Keratinocyte (primary cell): Measurements from ENCODE around the gene CMSS1. TPM values are rescaled to one million over a fixed set of nuclear protein-coding genes. Genes with fewer than 3 reads are reported as not detected.

Experiments
- DNase-seq: peaks from one replicate; pipeline ENCODE4 v3.0.0-alpha.2; 2011; ENCODE audit warnings: low read depth, missing footprints, low spot score
- FAIRE-seq: peaks from 2 replicates; lab custom pipeline; 2011; peaks lifted over from hg19 to GRCh38; lab: Jason Lieb, UNC
- H2AFZ ChIP-seq: 2 replicates; pipeline ENCODE4 v1.6.0; 2012; ENCODE audit warnings: low read length, control low read depth, inconsistent platforms; ENCODE audit not compliant: control insufficient read depth
- H3K27ac ChIP-seq: 2 replicates; pipeline ENCODE4 v1.5.1; 2011; ENCODE audit warnings: low read length; ENCODE audit not compliant: control insufficient read depth, insufficient read depth
- H3K27me3 ChIP-seq: 3 replicates; pipeline ENCODE4 v1.6.0; 2011; ENCODE audit warnings: low read length; ENCODE audit not compliant: control insufficient read depth, insufficient read depth; ENCODE audit errors: extremely low read depth
- H3K36me3 ChIP-seq, 2 experiments: 2 replicates in 1 of 2; 3 replicates in 1 of 2; pipeline ENCODE4 v1.5.1; 2011; ENCODE audit warnings: low read length in 2 of 2, mild to moderate bottlenecking in 1 of 2; ENCODE audit not compliant: control insufficient read depth in 2 of 2, insufficient read depth in 2 of 2; ENCODE audit errors: extremely low read depth in 1 of 2
- H3K4me1 ChIP-seq: 3 replicates; pipeline ENCODE4 v1.5.1; 2011; ENCODE audit warnings: low read length; ENCODE audit not compliant: control insufficient read depth, insufficient read depth; ENCODE audit errors: extremely low read depth
- H3K4me2 ChIP-seq: 3 replicates; pipeline ENCODE4 v1.6.0; 2011; ENCODE audit warnings: low read depth, low read length; ENCODE audit not compliant: control insufficient read depth, insufficient read depth; ENCODE audit errors: extremely low read depth
- H3K4me3 ChIP-seq, 3 experiments: fragments of 200-600 bp in 1 of 3; sonication (generic) in 1 of 3; 2 replicates in 2 of 3; 3 replicates in 1 of 3; pipeline ENCODE4 v1.5.1; 2011 to 2016; ENCODE audit warnings: low read length in 3 of 3, mild to moderate bottlenecking in 3 of 3, control low read depth in 2 of 3, inconsistent platforms in 1 of 3, low read depth in 1 of 3, mixed read lengths in 1 of 3, mixed run types in 1 of 3, moderate library complexity in 1 of 3; ENCODE audit not compliant: control insufficient read depth in 2 of 3, insufficient read depth in 2 of 3; ENCODE audit errors: extremely low read depth in 1 of 3
- H3K79me2 ChIP-seq: 2 replicates; pipeline ENCODE4 v1.6.0; 2012; ENCODE audit warnings: low read length; ENCODE audit not compliant: control insufficient read depth, insufficient read depth
- H3K9ac ChIP-seq: 3 replicates; pipeline ENCODE4 v1.6.0; 2011; ENCODE audit warnings: low read length; ENCODE audit not compliant: control insufficient read depth, insufficient read depth; ENCODE audit errors: extremely low read depth
- H3K9me1 ChIP-seq: 3 replicates; pipeline ENCODE4 v1.6.0; 2011; ENCODE audit warnings: low read length; ENCODE audit not compliant: control insufficient read depth, insufficient read depth; ENCODE audit errors: extremely low read depth
- H3K9me3 ChIP-seq: 2 replicates; pipeline ENCODE4 v1.5.1; 2012; ENCODE audit warnings: low read depth, low read length; ENCODE audit not compliant: control insufficient read depth
- H4K20me1 ChIP-seq: 3 replicates; pipeline ENCODE4 v1.6.0; 2011; ENCODE audit warnings: low read length; ENCODE audit not compliant: control insufficient read depth, insufficient read depth; ENCODE audit errors: extremely low read depth
- CTCF ChIP-seq, 3 experiments: IDR thresholded peaks in 1 of 3; conservative IDR thresholded peaks in 1 of 3; optimal IDR thresholded peaks in 1 of 3; 2 replicates in 2 of 3; 3 replicates in 1 of 3; pipeline versions ENCODE3 to v1.5.1; 2011; ENCODE audit warnings: low read length in 3 of 3, mild to moderate bottlenecking in 3 of 3, moderate library complexity in 2 of 3, control low read depth in 1 of 3, inconsistent platforms in 1 of 3; ENCODE audit not compliant: insufficient read depth in 2 of 3; ENCODE audit errors: extremely low read depth in 1 of 3
- EZH2 ChIP-seq: IDR thresholded peaks from one replicate; pipeline ENCODE4 v1.6.1; 2012; ENCODE audit warnings: inconsistent platforms, mild to moderate bottlenecking, low read length, moderate library complexity
- dilution Hi-C: fragments of 300-500 bp; cut with MboI; formaldehyde crosslinking; loops from one replicate; pipeline ENCODE4 v1.7.0; 2020; ENCODE audit warnings: low sequenced_read_pairs; ENCODE audit not compliant: extremely low pct_ligation_motif_present
- polyA plus RNA-seq, 5 experiments: library from polyadenylated mRNA; depleted of rRNA in 3 of 5; stranded (reverse) in 3 of 5; stranded (forward) in 1 of 5; unstranded in 1 of 5; fragments of >200 nt; gene quantifications; 1 replicate in 1 of 5; 2 replicates in 3 of 5; 3 replicates in 1 of 5; pipeline versions ENCODE4 v1.2.1 to v1.2.3, GENCODE V29; 2011 to 2012; ENCODE audit warnings: missing spikeins in 2 of 5, low read depth in 1 of 5, low replicate concordance in 1 of 5

Gene CMSS1
- polyA plus RNA-seq, 1 donor (not counting 4 experiments of a cell fraction or from before 2014, with no cell fraction given): 37.2 TPM

DNA sequence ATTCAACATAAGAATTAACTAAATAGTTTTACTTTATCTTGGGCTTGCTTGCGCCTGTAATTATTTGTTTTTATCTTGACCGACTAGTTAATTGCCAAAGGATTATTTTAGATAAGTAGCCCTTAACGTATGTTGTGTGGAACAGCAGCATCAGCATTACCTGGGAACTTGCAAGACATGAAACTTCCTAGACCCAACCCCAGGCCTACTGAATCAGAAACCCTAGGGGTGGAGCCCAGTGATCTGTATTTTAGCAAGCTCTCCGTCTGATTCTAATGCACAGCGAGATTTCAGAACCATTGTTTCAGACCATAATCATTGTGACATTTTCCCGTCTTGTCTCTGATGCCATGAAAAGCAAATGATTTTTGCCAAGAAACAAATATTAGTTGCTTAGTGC lies 265.5 kb downstream of the CMSS1 start:
- Histone ChIP-seq H3K9me3 (no peaks in the 10 kb centered on the region), H3K9me1 (no peaks in the 10 kb centered on the region), H4K20me1 (no peaks in the 10 kb centered on the region), H3K4me2 (no peak overlapping the region), H2AFZ (no peak overlapping the region), H3K27me3 (no peaks in the 10 kb centered on the region), H3K27ac (no peak overlapping the region), H3K36me3 (no peaks in the 10 kb centered on the region), H3K9ac (no peak overlapping the region), H3K4me1 (no peaks in the 10 kb centered on the region), H3K79me2 (no peaks in the 10 kb centered on the region), H3K4me3 (no peak overlapping the region)
- DNase-seq: no peak
- TF ChIP-seq EZH2 (no peak), CTCF (optimal IDR thresholded peaks at IDR 0.05 in 1 of 3, IDR thresholded peaks at IDR 0.05 in 1 of 3, conservative IDR thresholded peaks at IDR 0.05 in 1 of 3; ENCODE audit: extremely low read depth in 1 of 3, insufficient read depth in 2 of 3, low read length in 3 of 3) (no peak)
- dilution Hi-C loops: no loop called here
- FAIRE-seq: no peak

DNA sequence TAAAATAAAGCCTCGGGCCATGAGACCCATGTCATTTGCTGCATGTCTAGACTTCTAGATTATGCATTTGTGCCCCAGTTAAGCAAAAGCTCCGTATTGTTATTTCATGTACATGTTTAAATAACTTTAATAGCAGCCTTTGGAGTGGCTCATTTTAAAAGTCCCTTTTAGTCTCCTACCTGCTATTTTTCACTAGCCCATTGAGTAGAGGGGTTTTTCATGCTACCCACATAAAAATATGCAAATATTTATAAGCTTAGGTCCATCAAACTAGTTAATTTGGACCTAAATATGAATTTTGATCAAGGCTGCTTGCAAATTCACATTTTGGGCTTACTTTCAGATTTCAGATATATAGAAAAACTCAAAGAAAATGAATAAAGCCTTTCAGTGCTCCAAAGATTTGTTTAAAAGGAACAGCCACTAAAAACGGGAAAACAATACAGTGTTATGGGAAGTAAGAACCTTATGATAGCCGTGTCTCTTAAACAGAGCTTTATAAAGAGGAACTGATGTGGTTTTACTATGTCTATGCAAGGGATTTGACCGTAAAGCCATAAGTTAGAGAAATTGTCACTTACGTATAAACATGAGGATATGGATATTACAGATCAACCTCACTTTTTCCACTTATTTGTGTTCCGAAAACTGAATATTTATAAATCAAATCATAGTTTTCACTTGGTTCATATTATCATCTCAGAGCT lies 266.6 kb downstream of the CMSS1 start:
- dilution Hi-C loops: no loop called here
- Histone ChIP-seq H3K4me2 (no peak overlapping the region), H2AFZ (no peak overlapping the region), H3K27ac (no peak overlapping the region), H3K36me3 (no peaks in the 10 kb centered on the region), H3K79me2 (no peaks in the 10 kb centered on the region), H3K4me1 (no peaks in the 10 kb centered on the region), H3K9me3 (no peaks in the 10 kb centered on the region), H3K4me3 (no peak overlapping the region), H4K20me1 (no peaks in the 10 kb centered on the region), H3K27me3 (no peaks in the 10 kb centered on the region), H3K9me1 (no peaks in the 10 kb centered on the region), H3K9ac (no peak overlapping the region)
- FAIRE-seq: no peak
- TF ChIP-seq EZH2: no peak
- TF ChIP-seq CTCF (optimal IDR thresholded peaks at IDR 0.05 in 1 of 3, IDR thresholded peaks at IDR 0.05 in 1 of 3, conservative IDR thresholded peaks at IDR 0.05 in 1 of 3; ENCODE audit: extremely low read depth in 1 of 3, insufficient read depth in 2 of 3, low read length in 3 of 3): no peak
- DNase-seq: no peak
